CD4-positive, alpha-beta T cell treated with Interleukin-6 at 100 ng/mL for 8 hours (primary cell): ENCODE data around the gene LGALS12.
"Not testable (repeated sequence)": the region's sequence is repeated elsewhere in the genome, so short reads cannot be mapped to it uniquely, and the experiment has no call there.

ENCODE experiments used
- DNase-seq: peaks from one replicate; pipeline ENCODE4 v3.0.0-alpha.2; 2020; ENCODE audit warnings: mixed read lengths, low spot score

The LGALS12 gene

DNA sequence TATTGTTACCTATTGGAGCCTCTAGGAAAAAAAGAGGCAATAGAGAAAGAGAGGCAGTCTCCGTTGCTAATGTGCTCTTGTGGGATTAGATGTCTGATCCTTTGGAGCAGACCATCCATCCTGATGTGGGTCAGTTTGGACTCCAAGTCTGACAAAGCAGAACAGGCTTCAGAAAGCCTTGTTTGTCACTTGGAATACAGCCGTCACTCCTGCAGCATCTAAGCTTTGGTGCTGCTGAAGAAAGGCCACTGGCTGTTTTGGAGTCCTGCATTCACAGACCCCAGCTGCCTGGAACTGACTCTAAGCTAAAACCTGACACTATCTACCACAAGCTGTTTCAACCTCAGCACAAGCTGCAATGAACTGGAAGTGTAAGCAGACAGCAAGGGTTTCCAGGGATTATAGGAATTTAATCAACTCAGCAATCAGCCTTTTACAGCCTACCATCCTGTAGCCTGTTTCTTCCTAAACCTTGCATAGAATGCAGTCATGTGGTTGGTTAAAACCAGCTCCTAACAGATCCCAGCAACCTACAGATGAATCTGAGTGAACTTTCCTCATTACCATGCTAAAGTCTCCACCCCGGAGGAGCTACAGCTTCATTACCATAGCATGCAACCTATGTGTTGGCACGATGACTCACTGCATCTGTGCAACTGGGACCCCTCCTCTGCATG, 27.1 kb downstream of the LGALS12 start:
- no peak for DNase-seq

GRCh38 chr11:63534076-63534475, 28.2 kb downstream of the LGALS12 start:
- no peak for DNase-seq

DNA sequence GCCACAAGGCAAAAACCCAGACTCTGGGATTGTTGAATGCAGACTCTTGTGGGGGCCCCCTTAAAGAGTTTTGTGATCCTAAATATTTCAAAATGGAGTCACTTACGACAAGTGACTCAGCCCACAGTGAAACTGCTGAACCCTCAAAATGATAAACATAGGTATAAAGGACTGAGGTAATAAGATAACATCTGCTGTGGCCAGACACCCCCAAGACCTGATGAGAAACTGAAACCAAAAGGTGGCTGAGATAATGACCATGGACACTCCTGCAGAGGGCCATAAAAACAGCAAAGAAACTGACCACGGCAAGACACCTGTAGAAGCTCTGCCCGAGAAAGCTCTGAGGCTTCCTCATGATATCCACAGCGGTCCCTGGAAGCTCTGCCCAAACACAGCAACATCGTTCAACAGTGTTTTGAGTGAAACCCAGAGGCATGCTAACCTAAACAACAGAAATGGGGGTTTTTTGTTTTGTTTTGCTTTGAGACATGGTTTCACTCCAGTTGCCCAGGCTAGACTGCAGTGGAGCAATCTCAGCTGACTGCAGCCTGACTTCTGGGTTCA, 29.1 kb downstream of the LGALS12 start:
- no peak for DNase-seq

DNA sequence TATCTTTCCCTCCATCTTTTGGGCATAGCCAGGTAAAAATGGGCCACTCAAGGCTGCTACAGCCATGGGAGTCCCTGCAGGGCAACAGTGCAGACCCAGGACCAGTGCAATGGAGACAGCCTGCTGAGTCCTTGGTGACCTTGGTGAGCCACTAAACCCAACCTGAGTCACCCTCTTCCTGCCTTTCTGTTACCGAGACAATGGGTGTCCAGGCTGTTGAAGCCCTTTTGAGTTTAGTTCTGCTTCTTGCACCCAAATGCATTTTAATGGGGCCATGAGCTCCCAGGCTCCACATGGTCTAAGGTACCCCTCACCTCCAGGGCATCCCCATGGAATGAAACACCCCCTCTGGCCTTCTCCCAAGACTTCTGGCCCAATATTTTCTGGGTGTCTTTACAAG, 29.9 kb downstream of the LGALS12 start:
- peak; percentile 43 for DNase-seq

- peak; percentile 46 for DNase-seq
Measured at GRCh38 chr11:63536669-63537292, 30.9 kb downstream of the LGALS12 start, which contains the start of gene PLAAT4. Gene PLAAT4 (plus strand): TSS chr11:63536808. CDS start chr11:63536869, 61 bp downstream.

GRCh38 chr11:63537293-63538101, 31.6 kb downstream of the LGALS12 start:
- DNase-seq, result no peak

GRCh38 chr11:63542506-63542905, 36.6 kb downstream of the LGALS12 start:
- not testable (repeated sequence) for DNase-seq

GRCh38 chr11:63543711-63544110, 37.8 kb downstream of the LGALS12 start:
- no peak for DNase-seq

DNA sequence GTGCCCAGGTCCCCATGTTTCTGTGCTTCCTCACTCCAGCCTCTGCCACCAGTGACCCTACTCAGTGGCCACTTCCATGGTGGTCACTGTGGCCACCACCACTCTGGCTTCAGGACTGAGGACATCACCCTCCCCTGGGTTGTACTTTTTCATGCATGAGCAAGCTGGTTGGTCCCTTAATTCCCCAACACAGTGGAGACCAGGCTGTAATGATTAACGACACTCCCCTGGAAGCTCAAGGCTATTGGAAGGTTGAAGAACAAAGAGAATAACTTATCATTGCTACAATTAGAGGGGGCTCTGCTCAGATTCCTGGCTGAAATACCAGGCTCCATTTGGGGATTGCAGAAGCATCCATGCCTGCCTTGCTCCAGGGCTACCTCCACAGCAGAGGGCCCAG, 41.2 kb downstream of the LGALS12 start:
- DNase-seq, result no peak

DNA sequence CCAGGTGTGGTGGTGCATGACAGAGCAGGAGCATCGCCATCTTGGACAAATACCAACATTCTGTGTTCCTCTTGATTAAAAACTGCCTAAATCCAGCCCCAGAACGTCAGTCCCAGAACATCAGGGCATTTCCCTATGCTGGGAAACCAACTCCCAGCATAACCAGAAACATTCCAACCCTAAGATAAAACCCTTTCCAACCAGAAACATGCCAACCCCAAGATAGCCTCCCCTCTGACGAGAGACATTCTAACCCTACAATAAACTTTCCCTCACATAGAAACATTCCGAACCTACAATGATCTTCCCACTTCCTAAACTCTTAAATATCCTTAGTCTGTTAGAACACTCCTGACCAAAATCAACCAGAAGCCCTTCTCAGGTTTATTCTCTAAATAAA, 42.3 kb downstream of the LGALS12 start:
- DNase-seq, result no peak

GRCh38 chr11:63549411-63549810, 43.5 kb downstream of the LGALS12 start:
- no peak for DNase-seq

DNA sequence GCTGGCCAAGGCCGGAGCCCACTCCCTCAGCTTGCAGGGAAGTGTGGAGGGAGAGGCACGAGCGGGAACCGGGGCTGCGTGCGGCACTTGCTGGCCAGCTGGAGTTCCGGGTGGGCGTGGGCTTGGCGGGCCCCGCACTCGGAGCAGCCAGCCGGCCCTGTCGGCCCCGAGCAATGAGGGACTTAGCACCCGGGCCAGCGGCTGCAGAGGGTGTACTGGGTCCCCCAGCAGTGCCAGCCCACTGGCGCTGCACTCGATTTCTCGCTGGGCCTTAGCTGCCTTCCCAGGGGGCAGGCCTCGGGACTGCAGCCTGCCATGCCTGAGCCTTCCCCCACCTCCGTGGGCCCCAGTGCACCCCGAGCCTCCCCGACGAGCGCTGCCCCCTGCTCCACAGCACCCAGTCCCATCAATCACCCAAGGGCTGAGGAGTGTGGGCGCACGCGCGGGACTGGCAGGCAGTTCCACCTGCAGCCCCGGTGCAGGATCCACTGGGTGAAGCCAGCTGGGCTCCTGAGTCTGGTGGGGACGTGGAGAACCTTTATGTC, 44.3 kb downstream of the LGALS12 start:
- not testable (repeated sequence) for DNase-seq

DNA sequence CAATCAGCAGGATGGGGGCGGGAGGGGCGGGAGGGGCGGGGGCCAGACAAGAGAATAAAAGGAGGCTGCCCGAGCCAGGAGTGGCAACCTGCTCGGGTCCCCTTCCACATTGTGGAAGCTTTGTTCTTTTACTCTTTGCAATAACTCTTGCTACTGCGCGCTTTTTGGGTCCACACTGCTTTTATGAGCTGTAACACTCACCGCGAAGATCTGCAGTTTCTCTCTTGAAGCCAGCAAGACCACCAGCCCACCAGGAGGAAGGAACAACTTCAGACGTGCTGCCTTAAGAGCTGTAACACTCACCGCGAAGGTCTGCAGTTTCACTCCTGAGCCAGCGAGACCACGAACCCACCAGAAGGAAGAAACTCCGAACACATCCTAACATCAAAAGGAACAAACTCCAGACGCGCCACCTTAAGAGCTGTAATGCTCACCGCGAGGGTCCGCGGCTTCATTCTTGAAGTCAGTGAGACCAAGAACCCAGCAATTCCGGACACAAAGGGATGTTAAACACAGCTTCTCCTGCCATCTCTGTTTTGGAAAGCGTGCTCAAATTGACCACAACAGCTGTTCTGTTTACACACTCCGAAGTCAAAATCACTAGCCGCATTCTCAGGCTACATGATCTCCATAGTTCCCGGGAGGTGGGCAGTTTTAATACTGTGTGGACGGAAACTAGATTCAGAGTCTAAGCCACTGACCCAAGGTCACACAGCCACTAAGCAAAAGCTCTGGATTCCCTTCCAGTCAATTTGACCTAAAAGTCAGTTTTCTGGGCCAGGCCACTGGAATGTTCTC, 45.4 kb downstream of the LGALS12 start:
- DNase-seq, result no peak

- DNase-seq, result no peak
Measured at GRCh38 chr11:63551889-63552266, 46.0 kb downstream of the LGALS12 start.

DNA sequence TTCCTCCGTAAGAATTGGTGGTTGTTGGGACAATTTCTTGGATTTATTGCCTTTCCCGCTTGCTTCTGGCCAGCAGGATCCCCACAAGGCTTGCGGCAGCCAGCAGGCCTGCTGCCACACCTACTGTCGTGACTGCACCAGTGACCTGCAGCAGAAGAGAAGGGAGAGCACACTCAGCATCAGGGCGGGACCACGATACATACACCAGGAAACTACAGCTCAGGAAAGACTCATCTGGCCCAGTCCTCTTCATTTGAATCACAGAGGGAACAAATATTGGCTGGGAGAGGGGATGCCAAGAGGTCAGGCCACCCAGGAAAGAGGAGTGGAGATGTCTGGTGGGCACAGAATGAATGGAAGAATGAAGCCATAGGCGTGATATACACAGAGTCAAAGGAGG, 47.0 kb downstream of the LGALS12 start:
- DNase-seq, result no peak

DNA sequence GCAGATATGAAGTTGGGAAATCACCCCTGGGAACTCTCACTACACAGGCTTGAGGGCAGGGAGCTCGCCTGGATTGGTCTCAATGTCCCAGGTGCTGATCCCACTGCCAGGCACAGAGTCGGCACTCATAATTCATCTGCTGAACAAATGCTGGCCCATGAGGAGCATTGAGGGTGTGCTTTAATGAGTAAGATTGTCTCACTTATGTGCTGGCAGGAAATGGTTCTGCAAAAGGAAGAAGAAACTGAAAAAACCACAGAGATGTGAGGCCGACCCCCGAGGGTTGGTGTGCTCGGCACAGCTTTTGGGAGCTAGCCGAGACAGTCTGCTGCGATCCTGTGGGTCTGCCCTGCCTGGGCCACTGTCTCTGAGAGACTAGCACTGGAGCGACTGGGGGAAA, 47.9 kb downstream of the LGALS12 start:
- peak; percentile 64 for DNase-seq

- DNase-seq, result no peak
Measured at GRCh38 chr11:63554877-63555223, 49.0 kb downstream of the LGALS12 start.

DNA sequence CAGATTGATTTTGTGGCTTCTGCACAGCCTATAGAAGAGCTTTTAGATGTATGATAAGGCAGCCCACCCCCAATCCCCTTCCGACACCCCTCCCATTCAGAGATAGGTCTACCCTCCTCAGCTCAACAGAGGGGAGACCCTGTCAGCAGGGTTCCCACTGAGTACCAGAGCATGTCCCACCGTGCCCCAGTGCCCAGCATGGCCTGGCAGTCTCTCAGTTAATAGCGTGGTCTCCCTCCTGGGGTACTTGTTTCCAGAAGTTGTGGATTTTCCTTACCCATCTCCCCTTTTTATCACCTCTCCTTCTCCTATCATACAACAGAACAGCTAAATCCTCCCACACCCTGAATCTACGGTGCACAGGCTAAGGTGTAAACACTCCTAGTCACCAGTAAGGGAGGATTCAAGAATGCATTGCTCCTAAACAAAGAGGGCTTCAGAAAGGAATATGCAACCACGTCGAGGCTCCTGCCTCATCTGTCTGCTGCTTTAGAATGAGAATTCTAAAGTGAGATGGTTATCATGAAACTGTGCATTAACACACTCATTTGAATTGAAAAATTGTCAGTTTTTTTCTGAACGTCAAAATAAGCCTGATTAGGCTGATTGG, 50.6 kb downstream of the LGALS12 start:
- DNase-seq, result no peak

- DNase-seq, result no peak
Measured at GRCh38 chr11:63557570-63557969, 51.7 kb downstream of the LGALS12 start.

- DNase-seq, result no peak
Measured at GRCh38 chr11:63558459-63559157, 52.7 kb downstream of the LGALS12 start.
